NAMALWA (cell line): Measurements from ENCODE around the gene MIXL1.
A peak's percentile ranks its signal among the peaks of the same experiment; 100 is the strongest.
"Not testable (repeated sequence)": the region's sequence is repeated elsewhere in the genome, so short reads cannot be mapped to it uniquely, and the experiment has no call there.

Experiments
- DNase-seq: peaks from one replicate; pipeline ENCODE4 v3.0.0-alpha.2; 2015; ENCODE audit warnings: low spot score

Gene MIXL1

DNA sequence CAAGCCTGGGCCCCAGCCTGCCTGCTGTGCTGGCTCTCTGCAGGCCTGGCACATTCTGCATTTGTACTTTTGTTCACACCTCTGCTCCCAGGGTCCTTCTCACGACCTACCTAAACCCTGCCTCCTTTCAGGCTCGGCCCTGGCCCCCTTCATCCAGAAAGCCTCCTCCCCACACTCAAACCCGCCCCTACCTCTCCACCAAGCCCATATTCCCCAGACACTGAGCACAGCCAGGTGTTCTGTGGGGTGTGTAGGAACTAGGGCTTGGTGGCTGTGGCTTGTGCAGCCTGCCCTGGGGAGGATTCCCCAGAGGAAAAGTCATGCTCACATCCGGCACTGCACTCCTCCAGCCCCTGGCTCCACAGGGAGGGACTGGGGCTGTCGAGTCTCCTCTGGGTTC, 8.2 kb upstream of the MIXL1 start:
- DNase-seq, result no peak

DNA sequence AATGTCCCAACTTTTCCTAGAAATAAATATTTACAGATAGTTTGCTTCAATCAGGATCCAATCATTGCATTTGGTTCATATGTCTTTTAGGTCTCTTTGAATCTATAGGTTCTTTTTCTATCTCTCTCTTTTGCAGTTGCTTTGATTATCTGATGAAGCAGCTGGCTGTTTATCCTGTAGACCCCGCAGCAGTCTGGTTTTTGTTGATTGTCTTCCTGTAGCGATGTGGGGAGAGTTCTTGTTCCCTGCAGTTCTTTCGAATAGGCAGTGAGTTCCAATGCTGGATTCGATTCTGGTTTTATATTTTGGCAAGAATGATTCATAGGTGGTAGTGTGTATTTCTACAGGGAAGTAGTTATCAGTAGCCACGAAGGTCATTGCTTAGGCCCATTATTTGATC, 7.4 kb upstream of the MIXL1 start:
- no peak for DNase-seq

DNA sequence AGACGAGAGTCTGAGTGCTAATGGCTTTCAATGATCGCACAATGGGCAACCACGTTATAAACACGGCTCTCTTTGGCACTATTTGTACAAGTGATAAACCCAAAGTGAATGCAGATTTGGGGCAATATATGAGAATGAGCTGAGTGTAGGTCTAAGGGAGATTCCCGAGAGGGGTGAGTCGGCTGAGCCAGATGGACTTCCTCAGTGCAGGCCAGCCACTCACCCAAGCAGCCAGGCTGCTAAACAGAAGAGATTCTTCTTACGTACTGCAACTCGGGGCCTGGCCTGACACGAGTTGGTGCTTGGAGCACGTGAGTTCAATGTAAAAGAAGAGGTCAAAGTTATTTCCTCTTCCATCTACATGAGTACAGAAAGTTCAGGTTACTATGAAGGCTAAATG, 6.2 kb upstream of the MIXL1 start:
- DNase-seq, result no peak

DNA sequence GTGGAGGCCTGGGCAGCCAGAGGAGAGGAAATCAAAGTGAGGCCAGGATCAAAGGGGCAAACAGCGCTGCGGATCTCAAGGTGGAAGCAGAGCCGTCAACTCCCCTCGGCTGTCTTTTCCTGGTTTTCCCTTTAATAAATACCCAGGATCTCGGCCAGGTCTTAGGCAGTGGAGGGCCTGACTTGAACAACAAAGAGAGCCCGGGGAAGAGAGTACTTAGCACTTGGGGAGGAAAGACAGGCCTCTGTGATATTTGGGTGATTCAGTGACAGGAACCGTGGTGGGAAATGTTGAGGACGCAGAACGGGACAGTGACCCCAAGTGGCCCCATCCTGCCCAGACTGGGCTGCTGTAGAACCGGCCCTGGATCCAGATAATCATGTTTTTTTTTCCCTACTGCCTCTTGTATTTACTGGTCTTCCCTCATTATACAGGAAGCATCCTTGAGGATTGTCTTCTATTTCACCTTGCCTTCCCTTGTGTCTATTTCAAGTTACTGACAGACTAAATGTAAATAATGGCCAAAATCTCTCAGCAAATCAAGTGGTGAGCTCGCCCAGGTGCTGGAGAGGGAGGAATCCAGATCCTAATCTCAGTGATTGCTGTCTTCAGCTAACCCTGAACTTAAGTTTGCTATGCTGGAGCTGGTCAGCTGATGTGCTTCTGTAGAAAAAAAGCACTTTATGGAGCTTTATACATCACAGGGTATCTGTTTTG, 2.8 kb upstream of the MIXL1 start:
- DNase-seq, result no peak

DNA sequence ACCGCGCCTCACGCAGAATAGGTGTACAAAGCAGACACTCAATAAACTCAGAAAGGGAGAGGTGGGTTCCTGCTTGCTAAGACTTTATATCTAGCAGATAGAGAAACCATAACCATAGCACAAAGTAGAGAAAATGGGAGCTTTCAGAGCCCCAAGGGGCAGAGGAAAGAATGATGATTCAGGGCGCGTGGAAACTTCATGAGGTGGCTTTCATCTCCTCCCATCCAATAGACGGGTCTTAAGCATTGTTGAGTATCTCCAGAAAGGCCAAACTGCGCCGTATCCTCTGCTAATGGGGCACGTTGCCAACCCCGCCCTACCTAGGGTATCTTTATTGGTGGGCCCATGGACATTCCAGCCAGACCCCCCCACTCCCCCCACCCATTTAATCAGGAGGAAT, 778 bp upstream of the MIXL1 start:
- no peak for DNase-seq

DNA sequence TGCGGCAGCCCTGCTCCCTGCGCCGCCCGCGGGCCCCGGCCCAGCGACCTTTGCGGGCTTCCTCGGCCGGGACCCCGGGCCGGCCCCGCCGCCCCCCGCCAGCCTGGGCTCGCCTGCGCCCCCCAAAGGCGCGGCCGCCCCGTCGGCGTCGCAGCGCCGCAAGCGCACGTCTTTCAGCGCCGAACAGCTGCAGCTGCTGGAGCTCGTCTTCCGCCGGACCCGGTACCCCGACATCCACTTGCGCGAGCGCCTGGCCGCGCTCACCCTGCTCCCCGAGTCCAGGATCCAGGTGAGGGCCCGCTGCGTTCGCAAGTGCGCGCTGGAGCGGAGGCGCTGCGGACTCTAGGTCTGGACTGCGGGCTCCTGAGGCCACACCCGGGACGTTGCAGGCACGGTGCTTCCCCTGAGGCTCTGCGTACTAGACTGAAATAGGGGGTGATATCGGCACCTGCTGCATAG, 351 bp downstream of the MIXL1 start:
- peak; percentile 43 for DNase-seq

DNA sequence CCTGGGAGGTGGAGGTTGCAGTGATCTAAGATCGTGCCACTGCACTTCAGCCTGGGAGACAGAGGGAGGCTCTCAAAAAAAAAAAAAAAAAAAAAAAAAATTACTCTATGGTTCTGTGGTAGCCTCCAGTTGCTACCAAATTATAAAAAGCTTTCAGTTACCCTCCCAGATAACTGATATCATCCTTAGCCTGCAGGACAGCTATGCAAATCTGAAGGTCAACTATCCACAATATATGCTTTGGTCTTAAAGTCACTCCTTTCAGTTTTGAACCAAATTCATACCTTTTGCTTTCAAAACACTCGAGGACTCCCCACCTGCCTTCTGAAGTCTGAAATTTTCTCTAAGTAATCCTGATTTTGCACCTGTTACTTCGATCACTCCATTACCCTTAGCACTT, 3.1 kb downstream of the MIXL1 start:
- DNase-seq, result no peak

DNA sequence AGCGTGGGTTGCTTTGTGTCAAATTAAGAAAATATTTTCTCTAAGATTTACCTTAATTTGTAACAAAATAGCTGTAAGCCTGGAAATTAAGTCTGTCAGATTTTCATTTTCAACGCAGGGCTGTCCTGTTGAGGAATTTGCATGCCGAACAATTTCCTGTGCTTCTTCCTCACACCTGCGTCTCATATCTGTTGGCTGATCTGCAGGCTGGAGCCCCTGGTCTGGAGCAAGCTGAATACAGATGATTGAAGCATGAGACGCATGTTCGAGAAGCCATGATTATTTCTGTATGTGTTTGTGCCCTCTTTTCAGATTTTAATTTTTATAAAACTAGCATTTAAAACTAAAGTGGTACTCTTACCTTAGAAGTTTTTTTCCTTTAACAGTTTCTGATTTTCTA, 9.8 kb downstream of the MIXL1 start:
- peak; percentile 91 for DNase-seq

DNA sequence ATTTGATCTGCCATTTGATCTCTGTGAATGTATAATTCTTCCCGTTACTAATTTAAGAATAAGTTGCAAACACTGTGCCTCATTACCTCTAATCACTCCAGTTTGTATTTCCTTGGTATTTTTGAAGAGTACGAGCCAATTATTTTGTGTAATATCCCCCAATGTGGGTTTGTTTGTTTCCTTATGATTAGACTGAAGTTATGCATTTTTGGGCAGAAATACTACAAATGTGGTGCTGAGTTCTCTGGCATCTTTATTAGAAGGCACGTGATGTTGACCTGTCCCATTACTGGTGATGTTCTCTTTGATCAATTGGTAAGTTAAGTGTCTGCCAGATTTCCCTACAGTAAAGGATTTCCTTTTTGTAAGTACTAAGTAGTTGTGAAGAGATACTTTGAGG, 10.3 kb downstream of the MIXL1 start:
- DNase-seq, result peak; percentile 23

DNA sequence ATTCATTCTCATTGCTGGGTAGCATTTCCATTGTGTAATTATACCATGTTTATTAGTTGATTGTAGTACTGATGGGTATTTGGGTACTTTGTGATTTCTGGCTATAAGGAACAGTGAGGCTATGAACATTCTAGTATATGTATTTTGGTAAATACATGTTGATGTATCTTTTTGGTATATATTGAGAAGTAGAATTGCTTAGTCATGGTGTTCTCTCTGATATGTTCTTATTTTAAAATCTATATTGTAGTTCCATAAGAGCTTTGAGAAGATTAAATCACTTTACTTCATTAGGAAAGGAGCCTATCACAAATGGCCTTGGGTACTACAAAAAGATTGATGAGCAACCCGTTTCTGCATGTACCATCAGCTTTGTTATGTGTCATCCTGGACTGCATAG, 13.4 kb downstream of the MIXL1 start:
- no peak for DNase-seq

DNA sequence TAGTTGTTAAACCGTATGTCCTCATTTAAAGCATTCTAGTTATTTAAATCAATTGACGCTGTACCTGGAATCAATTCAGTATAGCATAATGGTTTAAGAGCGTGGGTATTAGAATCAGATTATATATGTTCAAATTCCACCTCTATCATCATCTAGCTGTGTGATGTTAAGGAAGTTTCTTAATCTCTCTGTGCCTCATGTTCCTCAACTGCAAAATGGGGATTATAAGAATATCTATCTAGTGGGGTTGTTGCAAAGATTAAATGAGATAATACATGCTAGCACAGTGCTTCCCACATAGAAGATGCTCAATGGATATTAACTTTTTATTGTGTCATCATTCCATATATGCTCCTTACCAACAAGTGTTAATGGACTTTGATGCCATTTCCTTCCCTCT, 16.0 kb downstream of the MIXL1 start:
- no peak for DNase-seq

DNA sequence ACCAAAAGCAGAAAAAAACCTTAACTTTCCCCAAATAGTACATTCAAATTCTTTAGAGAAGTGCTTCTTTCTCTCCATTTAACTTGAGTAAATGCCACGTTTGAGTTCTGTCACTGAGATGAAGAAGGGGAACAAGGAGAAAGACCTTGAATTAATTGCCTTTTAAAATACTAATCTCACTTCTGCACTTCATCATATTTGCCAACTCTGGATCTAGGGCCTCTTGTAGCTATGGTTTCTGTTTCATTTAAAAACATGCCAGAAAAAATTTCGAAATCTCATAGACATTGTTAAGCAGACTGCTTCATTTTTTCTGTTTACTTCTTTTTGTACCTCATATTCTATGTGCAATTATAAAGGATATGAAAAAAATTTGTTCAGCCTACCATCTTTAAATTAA, 24.6 kb downstream of the MIXL1 start:
- no peak for DNase-seq

DNA sequence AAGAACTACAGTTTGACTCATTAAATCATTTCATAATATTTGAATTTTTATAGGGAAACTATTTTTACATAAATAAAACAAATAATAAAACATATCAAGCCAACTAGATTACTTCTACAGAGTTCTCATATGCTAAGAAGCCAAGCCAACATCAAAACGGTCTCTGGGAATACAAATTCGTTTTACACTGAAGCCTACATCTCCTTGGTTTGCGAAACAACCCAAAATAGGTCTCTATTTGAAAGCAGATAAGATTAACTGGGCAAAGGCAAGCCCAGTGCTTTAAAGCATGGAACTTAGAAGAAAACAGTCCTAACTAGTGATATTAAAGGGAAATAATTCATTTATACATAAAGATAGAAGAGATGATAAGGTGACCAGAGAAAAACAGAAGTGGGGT, 25.3 kb downstream of the MIXL1 start:
- DNase-seq, result no peak

DNA sequence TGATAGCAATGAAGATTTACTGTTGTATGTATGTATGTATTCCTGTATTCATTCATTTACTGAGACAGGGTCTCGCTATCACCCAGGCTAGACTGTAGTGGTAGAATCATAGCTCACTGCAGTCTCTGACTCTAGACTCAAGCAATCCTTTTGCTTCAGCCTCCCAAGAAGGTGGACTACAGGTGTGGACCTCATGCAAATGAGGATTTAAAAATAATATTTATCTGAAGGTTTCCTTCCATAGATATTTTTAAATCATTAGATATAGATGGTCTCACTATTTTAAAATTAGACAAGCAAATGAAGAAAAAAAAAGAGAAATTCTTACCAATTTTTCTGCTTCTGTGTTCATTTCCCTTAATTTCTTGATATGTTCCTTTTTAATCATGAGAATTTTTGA, 27.0 kb downstream of the MIXL1 start:
- DNase-seq, result no peak

DNA sequence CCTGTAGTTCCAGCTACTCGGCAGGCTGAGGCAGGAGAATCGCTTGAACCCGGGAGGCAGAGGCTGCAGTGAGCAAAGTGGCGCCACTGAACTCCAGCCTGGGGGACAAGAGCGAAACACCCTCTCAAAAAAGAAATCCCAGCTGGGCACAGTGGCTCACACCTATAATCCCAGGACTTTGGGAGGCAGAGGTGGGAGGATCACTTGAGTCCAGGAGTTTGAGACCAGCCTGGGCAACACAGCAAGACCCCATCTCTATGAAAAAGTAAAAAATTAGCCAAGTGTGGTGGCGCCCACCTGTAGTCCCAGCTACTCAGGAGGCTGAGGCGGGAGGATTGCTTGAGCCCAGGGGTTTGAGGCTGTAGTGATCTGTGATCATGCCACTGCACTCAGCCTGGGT, 29.4 kb downstream of the MIXL1 start:
- DNase-seq, result not testable (repeated sequence)

DNA sequence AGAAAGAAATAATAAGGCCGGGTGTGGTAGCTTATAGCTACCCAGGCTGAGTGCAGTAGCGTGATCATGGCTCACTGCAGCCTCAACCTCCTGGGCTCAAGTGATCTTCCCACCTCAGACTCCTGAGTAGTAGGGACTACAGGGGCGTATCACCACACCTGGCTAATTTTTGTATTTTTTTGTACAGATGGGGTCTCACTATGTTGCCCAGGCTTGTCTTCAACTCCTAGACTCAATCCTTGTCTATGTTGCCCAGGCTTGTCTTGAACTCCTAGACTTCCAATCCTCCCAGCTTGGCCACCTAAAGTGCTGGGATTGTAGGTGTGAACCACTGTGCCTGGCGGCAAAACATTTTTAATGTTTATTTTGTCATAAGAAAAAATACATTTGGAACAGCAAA, 30.5 kb downstream of the MIXL1 start:
- no peak for DNase-seq

DNA sequence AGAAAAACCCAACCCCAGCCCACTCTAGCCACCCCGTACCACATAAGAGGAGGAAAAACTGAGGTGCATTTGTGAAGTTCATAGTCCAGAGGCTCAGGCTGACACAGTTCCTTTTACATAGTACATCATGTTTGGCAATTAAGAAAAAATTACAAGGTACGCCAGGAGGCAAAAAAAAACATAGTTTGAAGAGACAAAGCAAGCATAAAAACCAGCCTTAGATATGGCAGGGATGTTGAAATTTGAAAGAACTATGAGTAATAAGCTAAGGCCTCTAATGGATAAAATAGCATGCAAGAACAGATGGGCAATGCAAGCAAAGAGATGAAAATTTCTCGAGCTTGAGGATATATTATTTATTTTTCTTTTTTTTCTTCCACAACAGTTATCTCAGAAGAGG, 31.9 kb downstream of the MIXL1 start:
- DNase-seq, result no peak

DNA sequence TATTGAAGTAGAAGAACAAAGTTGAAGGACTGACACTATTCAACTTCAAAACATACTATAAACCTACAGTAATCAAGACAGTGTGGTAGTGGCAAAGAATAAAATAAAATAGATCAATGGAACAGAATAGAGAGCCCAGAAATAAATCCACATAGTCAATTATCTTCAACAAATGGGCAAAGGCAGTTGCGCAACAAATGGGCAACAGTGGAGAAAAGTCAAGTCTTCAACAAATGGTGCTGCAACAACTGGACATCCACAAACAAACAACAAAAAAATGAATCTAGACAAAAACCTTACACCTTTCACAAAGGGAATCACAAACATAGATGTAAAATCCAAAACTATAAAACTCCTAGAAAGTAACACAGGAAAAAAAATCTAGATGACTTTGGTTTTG, 38.4 kb downstream of the MIXL1 start:
- no peak for DNase-seq

DNA sequence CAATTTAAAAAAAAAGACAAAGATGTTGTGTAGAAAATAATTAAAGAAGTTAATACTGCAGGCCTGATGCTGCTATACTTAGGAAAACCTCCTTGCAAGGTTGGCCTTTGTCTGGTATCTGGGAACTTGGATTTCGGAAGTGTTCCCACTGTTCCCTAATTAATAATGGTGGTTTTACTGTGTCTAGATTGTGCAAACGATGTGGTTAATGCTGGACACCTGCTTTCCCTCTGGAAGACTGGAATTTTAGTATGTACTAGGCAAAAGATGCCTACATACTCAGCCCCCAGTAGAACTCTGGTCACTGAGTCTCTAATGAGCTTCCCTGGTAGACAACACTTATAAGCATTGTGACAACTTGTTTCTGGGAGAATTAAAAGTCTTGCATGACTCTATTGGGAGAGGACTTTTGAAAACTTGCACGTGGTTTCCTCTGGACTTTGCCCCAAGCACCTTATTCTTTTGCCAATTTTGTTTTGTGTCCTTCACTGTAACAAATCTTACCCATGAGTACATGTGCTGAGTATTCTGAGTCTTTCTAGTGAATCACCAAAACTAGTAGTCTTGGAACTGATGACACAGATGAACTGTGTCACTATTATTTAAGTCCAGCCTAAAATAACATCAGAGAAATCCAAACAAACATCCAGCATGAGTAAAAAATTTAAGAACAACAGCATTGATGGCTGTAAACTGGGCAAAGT, 45.1 kb downstream of the MIXL1 start:
- DNase-seq, result no peak

DNA sequence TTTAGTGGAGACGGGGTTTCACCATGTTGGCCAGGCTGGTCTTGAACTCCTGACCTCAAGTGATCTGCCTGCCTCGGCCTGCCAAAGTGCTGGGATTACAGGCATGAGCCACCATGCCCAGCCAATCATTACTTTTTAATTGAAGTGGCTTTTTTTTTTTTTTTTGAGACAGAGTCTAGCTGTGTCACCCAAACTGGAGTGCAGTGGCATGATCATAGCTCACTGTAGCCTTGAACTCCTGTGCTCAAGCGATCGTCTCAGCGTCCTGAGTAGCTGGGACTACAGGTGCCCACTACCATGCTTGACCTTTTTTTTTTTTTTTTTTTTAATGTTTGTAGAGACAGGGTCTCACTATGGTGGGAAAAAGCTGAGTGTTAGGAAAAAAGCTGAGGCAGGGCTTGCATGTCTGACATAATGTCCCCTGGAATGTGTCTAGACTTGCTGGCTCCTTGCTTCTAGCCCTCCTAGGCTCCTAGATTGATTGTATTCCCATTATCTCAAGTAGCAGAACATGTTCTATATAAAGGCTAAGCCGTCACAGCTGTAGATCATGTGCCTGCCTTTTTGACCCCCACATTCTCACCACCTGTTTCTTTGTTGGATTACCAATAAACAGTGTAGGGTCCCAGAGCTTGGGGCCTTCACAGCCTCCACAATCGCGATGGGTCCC, 48.9 kb downstream of the MIXL1 start:
- DNase-seq, result not testable (repeated sequence)

DNA sequence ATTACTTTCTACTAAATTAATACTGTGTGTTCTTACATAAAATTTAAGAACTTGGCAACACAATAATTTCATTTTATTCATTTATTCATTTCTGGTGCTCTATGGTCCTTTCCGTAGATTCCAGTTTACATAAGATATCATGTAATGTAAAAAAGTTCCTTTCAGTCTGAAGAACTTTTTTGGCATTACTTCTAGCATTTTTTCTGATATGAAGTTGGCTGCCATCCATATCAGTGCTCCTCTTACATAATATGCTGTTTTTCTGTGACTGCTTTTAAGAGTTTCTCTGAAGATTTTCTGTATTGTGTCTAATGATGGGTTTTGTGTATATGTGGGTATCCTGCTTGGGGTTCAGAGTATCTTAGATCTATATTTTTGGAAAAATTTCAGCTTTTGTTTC, 50.7 kb downstream of the MIXL1 start:
- no peak for DNase-seq

DNA sequence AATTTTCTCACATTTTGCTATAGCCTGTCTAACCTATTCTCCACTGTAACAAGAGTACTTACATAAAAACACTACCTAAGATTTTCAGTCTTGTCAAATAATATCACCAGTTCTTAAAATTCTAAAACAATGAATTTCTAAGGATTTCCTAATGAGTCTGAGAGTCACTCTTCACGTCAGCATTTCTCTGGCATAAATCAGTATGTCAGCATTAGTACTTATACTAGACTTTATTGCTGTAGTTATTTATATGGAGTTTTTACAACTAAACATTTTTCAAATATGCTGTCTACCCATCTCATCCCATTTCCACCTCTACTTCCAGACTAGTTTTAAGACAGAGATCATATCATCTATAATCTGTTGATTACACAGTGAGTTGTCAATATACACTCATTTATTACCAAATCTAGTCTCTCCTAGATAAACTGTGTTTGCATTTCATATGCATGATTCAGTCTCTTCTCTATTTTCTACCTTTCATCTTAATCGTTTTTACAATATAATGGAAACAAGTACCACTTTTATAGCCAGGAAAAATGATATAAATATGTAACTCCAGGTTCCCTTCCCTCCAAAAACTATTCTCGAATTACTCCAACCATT, 52.7 kb downstream of the MIXL1 start:
- DNase-seq, result no peak
